HG02798 (cell line): ENCODE measurements around the gene INKA1.
"Not testable (repeated sequence)": the region's sequence is repeated elsewhere in the genome, so short reads cannot be mapped to it uniquely, and the experiment has no call there.

Source experiments
- ATAC-seq: cut with Tn5 transposase; IDR thresholded peaks from one replicate; pipeline ENCODE4 v1.9.1; 2021; ENCODE audit warnings: mild to moderate bottlenecking; ENCODE audit not compliant: unreplicated experiment, poor library complexity

Gene INKA1

GRCh38 chr3:49805897-49806701 is 3.0 kb downstream of the INKA1 start:
- no peak for ATAC-seq

- no peak for ATAC-seq
These were observed 3.8 kb downstream of the INKA1 start for GRCh38 chr3:49806850-49807249.

- no peak for ATAC-seq
These were observed 4.5 kb downstream of the INKA1 start for GRCh38 chr3:49807431-49808114.

GRCh38 chr3:49812916-49813496 is 9.9 kb downstream of the INKA1 start:
- ATAC-seq, result no peak

- ATAC-seq, result peak; percentile 61
These were observed 10.6 kb downstream of the INKA1 start, which contains the start of gene UBA7 for GRCh38 chr3:49813497-49814174. Gene UBA7, minus strand, starts transcription at chr3:49813953. Its CDS starts 166 bp downstream, at chr3:49813787.

GRCh38 chr3:49823131-49823530 is 20.1 kb downstream of the INKA1 start:
- not testable (repeated sequence) for ATAC-seq

- no peak for ATAC-seq
These were observed 23.0 kb downstream of the INKA1 start for GRCh38 chr3:49826016-49826415.

GRCh38 chr3:49831341-49831740 is 28.3 kb downstream of the INKA1 start:
- no peak for ATAC-seq

- no peak for ATAC-seq
These were observed 36.2 kb downstream of the INKA1 start for GRCh38 chr3:49839193-49839809.

GRCh38 chr3:49840388-49840787 is 37.3 kb downstream of the INKA1 start:
- ATAC-seq, result no peak

GRCh38 chr3:49841126-49841696 is 38.1 kb downstream of the INKA1 start:
- ATAC-seq, result no peak

- no peak for ATAC-seq
These were observed 38.7 kb downstream of the INKA1 start for GRCh38 chr3:49841806-49842205.

- no peak for ATAC-seq
These were observed 39.9 kb downstream of the INKA1 start for GRCh38 chr3:49842843-49843517.

- ATAC-seq, result no peak
These were observed 41.6 kb downstream of the INKA1 start for GRCh38 chr3:49844464-49845183.

GRCh38 chr3:49845694-49846093 is 42.6 kb downstream of the INKA1 start:
- no peak for ATAC-seq
